Astrocyte (in vitro differentiated cells and primary cell): ENCODE measurements around the gene ARF1. TPM values are rescaled to one million over a fixed set of nuclear protein-coding genes. Genes with fewer than 3 reads are reported as not detected.

ENCODE experiments used
- DNase-seq: peaks from one replicate; pipeline ENCODE4 v3.0.0-alpha.2; 2010; ENCODE audit warnings: low read depth
- FAIRE-seq: peaks from 2 replicates; lab custom pipeline; 2011; peaks lifted over from hg19 to GRCh38; lab: Jason Lieb, UNC
- H2AFZ ChIP-seq: 2 replicates; pipeline ENCODE4 v1.6.0; 2012; ENCODE audit warnings: low read depth, low read length, inconsistent platforms
- H3K27ac ChIP-seq: 2 replicates; pipeline ENCODE4 v1.5.1; 2011; ENCODE audit warnings: low read depth, low read length, inconsistent platforms
- H3K27me3 ChIP-seq: 2 replicates; pipeline ENCODE4 v1.6.0; 2011; ENCODE audit warnings: low read length, inconsistent platforms; ENCODE audit not compliant: insufficient read depth
- H3K36me3 ChIP-seq: 2 replicates; pipeline ENCODE4 v1.5.1; 2011; ENCODE audit warnings: low read length, inconsistent platforms; ENCODE audit not compliant: insufficient read depth
- H3K4me1 ChIP-seq: 2 replicates; pipeline ENCODE4 v1.5.1; 2011; ENCODE audit warnings: low read length, inconsistent platforms; ENCODE audit not compliant: insufficient read depth
- H3K4me2 ChIP-seq: 2 replicates; pipeline ENCODE4 v1.6.0; 2012; ENCODE audit warnings: low read length, inconsistent platforms
- H3K4me3 ChIP-seq: 2 replicates; pipeline ENCODE4 v1.5.1; 2011; ENCODE audit warnings: low read depth, mild to moderate bottlenecking, low read length, inconsistent platforms; ENCODE audit not compliant: insufficient read depth
- H3K79me2 ChIP-seq: 2 replicates; pipeline ENCODE4 v1.6.0; 2012; ENCODE audit warnings: mild to moderate bottlenecking, low read length, inconsistent platforms; ENCODE audit not compliant: insufficient read depth
- H3K9ac ChIP-seq: 2 replicates; pipeline ENCODE4 v1.6.0; 2012; ENCODE audit warnings: mild to moderate bottlenecking, low read length, inconsistent platforms
- H3K9me3 ChIP-seq: 2 replicates; pipeline ENCODE4 v1.5.1; 2012; ENCODE audit warnings: low read depth, mild to moderate bottlenecking, low read length, inconsistent platforms; ENCODE audit not compliant: insufficient read depth
- H4K20me1 ChIP-seq: 2 replicates; pipeline ENCODE4 v1.6.0; 2012; ENCODE audit warnings: low read length, inconsistent platforms; ENCODE audit not compliant: insufficient read depth
- H3K27ac Mint-ChIP-seq: one replicate; pipeline ENCODE4 v1.8.0; 2021; ENCODE audit warnings: mild to moderate bottlenecking, mixed read lengths; ENCODE audit not compliant: unreplicated experiment
- H3K27me3 Mint-ChIP-seq: one replicate; pipeline ENCODE4 v1.8.0; 2021; ENCODE audit warnings: low read depth, mixed read lengths; ENCODE audit not compliant: unreplicated experiment
- H3K36me3 Mint-ChIP-seq: one replicate; pipeline ENCODE4 v1.8.0; 2021; ENCODE audit warnings: low read depth, mixed read lengths; ENCODE audit not compliant: unreplicated experiment
- H3K4me1 Mint-ChIP-seq: one replicate; pipeline ENCODE4 v1.8.0; 2021; ENCODE audit warnings: low read depth, mixed read lengths; ENCODE audit not compliant: unreplicated experiment
- H3K4me3 Mint-ChIP-seq: one replicate; pipeline ENCODE4 v1.8.0; 2021; ENCODE audit warnings: mild to moderate bottlenecking, moderate library complexity, mixed read lengths; ENCODE audit not compliant: unreplicated experiment
- H3K9me3 Mint-ChIP-seq: one replicate; pipeline ENCODE4 v1.8.0; 2021; ENCODE audit warnings: mild to moderate bottlenecking, mixed read lengths; ENCODE audit not compliant: unreplicated experiment
- CTCF ChIP-seq: IDR thresholded peaks from 2 replicates; pipeline ENCODE4 v1.5.1; 2011; ENCODE audit warnings: low read depth, mild to moderate bottlenecking, inconsistent platforms, low read length, moderate library complexity; ENCODE audit not compliant: insufficient read depth
- EZH2 ChIP-seq: IDR thresholded peaks from 2 replicates; pipeline ENCODE4 v1.6.1; 2012; ENCODE audit warnings: mild to moderate bottlenecking, low read length, inconsistent platforms; ENCODE audit not compliant: insufficient read depth
- total RNA-seq: library from RNA; stranded (reverse); gene quantifications from 2 replicates; pipeline ENCODE4 v1.2.1, GENCODE V29; 2021

Gene ARF1
- total RNA-seq, 1 donor from 2014 or later: 431 TPM

GRCh38 chr1:228112617-228113016, 30.1 kb downstream of the ARF1 start:
- TF ChIP-seq EZH2 (no peak), CTCF (no peak)
- no peak for DNase-seq
- Mint-ChIP-seq H3K27ac (no peak overlapping the region), H3K36me3 (no peaks in the 10 kb centered on the region), H3K9me3 (peaks cover 2% of the 10 kb centered on the region), H3K27me3 (no peaks in the 10 kb centered on the region), H3K4me3 (no peak overlapping the region), H3K4me1 (peaks cover 4% of the 10 kb centered on the region)
- peaks cover 15% of the 10 kb centered on the region for H3K79me2 ChIP-seq
- no peak overlapping the region for H3K27ac ChIP-seq
- no peaks in the 10 kb centered on the region for H3K36me3 ChIP-seq
- no peak for FAIRE-seq
- H4K20me1 ChIP-seq: no peaks in the 10 kb centered on the region
- no peaks in the 10 kb centered on the region for H3K9me3 ChIP-seq
- no peak overlapping the region for H3K9ac ChIP-seq
- H3K4me2 ChIP-seq: no peak overlapping the region
- H3K4me1 ChIP-seq: peaks cover 10% of the 10 kb centered on the region
- H3K4me3 ChIP-seq: no peak overlapping the region
- H2AFZ ChIP-seq: no peak overlapping the region
- H3K27me3 ChIP-seq: no peaks in the 10 kb centered on the region

GRCh38 chr1:228114827-228115226, 32.3 kb downstream of the ARF1 start:
- Histone ChIP-seq H3K27ac (no peak overlapping the region), H3K4me3 (no peak overlapping the region), H3K27me3 (no peaks in the 10 kb centered on the region), H4K20me1 (no peaks in the 10 kb centered on the region), H3K36me3 (no peaks in the 10 kb centered on the region), H3K4me1 (peaks cover 4% of the 10 kb centered on the region), H2AFZ (no peak overlapping the region), H3K79me2 (no peaks in the 10 kb centered on the region), H3K9ac (no peak overlapping the region), H3K4me2 (no peak overlapping the region), H3K9me3 (no peaks in the 10 kb centered on the region)
- no peak for FAIRE-seq
- DNase-seq: no peak
- no peaks in the 10 kb centered on the region for H3K27me3 Mint-ChIP-seq
- H3K4me3 Mint-ChIP-seq: no peak overlapping the region
- TF ChIP-seq EZH2 (no peak), CTCF (no peak)
- H3K36me3 Mint-ChIP-seq: no peaks in the 10 kb centered on the region
- H3K4me1 Mint-ChIP-seq: no peaks in the 10 kb centered on the region
- H3K9me3 Mint-ChIP-seq: peaks cover 6% of the 10 kb centered on the region
- no peak overlapping the region for H3K27ac Mint-ChIP-seq

- Histone ChIP-seq H3K27me3 (no peaks in the 10 kb centered on the region), H3K9me3 (no peaks in the 10 kb centered on the region), H3K36me3 (no peaks in the 10 kb centered on the region), H3K4me1 (no peaks in the 10 kb centered on the region), H3K27ac (no peak overlapping the region), H3K79me2 (no peaks in the 10 kb centered on the region), H4K20me1 (no peaks in the 10 kb centered on the region), H3K4me3 (no peak overlapping the region), H2AFZ (no peak overlapping the region), H3K9ac (no peak overlapping the region), H3K4me2 (no peak overlapping the region)
- Mint-ChIP-seq H3K27me3 (peaks cover 6% of the 10 kb centered on the region), H3K27ac (no peak overlapping the region), H3K4me3 (no peak overlapping the region), H3K36me3 (no peaks in the 10 kb centered on the region), H3K4me1 (no peaks in the 10 kb centered on the region), H3K9me3 (peaks cover 6% of the 10 kb centered on the region)
- no peak for DNase-seq
- no peak for TF ChIP-seq EZH2
- TF ChIP-seq CTCF: no peak
- FAIRE-seq: no peak
These were observed 34.8 kb downstream of the ARF1 start for GRCh38 chr1:228117335-228117734.
